ENCODE measurements around the gene PTX4. TPM values are rescaled to one million over a fixed set of nuclear protein-coding genes. Genes with fewer than 3 reads are reported as not detected.

Gene PTX4
- total and polyA plus RNA-seq, 2 donors from 2014 or later, result not detected

DNA sequence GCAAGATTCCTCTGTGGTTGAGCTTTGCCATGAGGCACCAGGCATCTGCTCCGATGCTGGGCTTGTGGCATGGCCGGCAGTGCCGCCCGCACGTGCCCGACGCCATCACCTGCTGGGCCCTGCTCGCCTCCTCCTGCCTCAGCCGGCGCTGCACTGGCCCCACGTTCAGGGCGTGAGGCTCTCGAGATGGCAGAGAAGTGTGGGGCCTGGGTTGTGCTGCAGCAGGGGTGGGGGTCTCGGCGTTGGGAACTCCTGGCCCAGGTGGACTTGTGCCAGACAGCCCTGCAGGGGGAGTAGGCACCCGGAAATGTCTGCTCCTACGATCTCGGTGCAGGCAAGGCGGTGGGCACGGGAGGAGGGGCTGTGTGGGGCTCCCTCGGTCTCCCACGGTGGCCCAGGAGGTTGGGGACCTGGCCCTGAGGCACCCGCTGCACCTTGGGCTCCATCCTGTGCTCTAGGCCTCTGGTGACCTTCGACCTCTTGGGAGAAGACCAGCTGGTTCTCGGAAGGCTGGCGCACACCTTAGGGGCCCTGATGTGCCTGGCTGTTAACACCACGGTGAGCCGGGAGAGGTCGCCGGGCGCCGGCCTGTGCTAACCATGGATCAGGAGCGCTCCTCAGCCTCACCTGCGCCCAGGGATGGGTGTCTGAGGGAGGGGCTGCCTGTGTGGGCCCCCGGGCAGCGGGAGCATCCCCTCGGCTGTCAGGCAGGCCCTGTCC lies 17.9 kb upstream of the PTX4 start:
- TF ChIP-seq, protein P1, sequence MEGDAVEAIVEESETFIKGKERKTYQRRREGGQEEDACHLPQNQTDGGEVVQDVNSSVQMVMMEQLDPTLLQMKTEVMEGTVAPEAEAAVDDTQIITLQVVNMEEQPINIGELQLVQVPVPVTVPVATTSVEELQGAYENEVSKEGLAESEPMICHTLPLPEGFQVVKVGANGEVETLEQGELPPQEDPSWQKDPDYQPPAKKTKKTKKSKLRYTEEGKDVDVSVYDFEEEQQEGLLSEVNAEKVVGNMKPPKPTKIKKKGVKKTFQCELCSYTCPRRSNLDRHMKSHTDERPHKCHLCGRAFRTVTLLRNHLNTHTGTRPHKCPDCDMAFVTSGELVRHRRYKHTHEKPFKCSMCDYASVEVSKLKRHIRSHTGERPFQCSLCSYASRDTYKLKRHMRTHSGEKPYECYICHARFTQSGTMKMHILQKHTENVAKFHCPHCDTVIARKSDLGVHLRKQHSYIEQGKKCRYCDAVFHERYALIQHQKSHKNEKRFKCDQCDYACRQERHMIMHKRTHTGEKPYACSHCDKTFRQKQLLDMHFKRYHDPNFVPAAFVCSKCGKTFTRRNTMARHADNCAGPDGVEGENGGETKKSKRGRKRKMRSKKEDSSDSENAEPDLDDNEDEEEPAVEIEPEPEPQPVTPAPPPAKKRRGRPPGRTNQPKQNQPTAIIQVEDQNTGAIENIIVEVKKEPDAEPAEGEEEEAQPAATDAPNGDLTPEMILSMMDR (IDR thresholded peaks at IDR 0.05; ENCODE audit: borderline replicate concordance, extremely low read depth, insufficient read depth), result no peak
- DNase-seq (no peak), FAIRE-seq (no peak)
- Histone ChIP-seq H3K36me3 (ENCODE audit: control insufficient read depth in 2 of 3, insufficient read depth in 3 of 3, low read length in 3 of 3) (peaks cover 0 to 3% (median 3%) of the 10 kb centered on the region in 3 donors), H3K9ac (ENCODE audit: low read length in 3 of 3) (no peak overlapping the region), H3K27me3 (ENCODE audit: control insufficient read depth, insufficient read depth, low read length) (no peaks in the 10 kb centered on the region), H3K4me3 (ENCODE audit: low read length in 3 of 3) (no peak overlapping the region), H3K9me3 (ENCODE audit: control insufficient read depth in 2 of 3, insufficient read depth in 1 of 3, low read length in 3 of 3) (no peaks in the 10 kb centered on the region), H3K4me1 (ENCODE audit: control insufficient read depth in 2 of 3, insufficient read depth in 2 of 3, low read depth in 1 of 3, low read length in 3 of 3) (peaks cover 0 to 5% (median 0%) of the 10 kb centered on the region in 3 donors), H3K27ac (ENCODE audit: low read depth in 2 of 2, low read length in 2 of 2) (no peak overlapping the region)
- intact Hi-C loops (cut with DNase I), result no loop called here

- no peak for DNase-seq
- intact Hi-C loops (cut with DNase I), result no loop called here
- Histone ChIP-seq H3K4me3 (ENCODE audit: low read length in 3 of 3) (no peak overlapping the region), H3K9me3 (ENCODE audit: control insufficient read depth in 2 of 3, insufficient read depth in 1 of 3, low read length in 3 of 3) (no peaks in the 10 kb centered on the region), H3K27ac (ENCODE audit: low read depth in 2 of 2, low read length in 2 of 2) (no peak overlapping the region), H3K9ac (ENCODE audit: low read length in 3 of 3) (no peak overlapping the region), H3K4me1 (ENCODE audit: control insufficient read depth in 2 of 3, insufficient read depth in 2 of 3, low read depth in 1 of 3, low read length in 3 of 3) (peaks cover 0 to 2% (median 0%) of the 10 kb centered on the region in 3 donors), H3K27me3 (ENCODE audit: control insufficient read depth, insufficient read depth, low read length) (no peaks in the 10 kb centered on the region), H3K36me3 (ENCODE audit: control insufficient read depth in 2 of 3, insufficient read depth in 3 of 3, low read length in 3 of 3) (peaks cover 0 to 3% (median 3%) of the 10 kb centered on the region in 3 donors)
- FAIRE-seq, result no peak
- TF ChIP-seq, protein P1 (IDR thresholded peaks at IDR 0.05; ENCODE audit: borderline replicate concordance, extremely low read depth, insufficient read depth), result no peak
Observed at GRCh38 chr16:1505912-1506311, 17.2 kb upstream of the PTX4 start.

DNA sequence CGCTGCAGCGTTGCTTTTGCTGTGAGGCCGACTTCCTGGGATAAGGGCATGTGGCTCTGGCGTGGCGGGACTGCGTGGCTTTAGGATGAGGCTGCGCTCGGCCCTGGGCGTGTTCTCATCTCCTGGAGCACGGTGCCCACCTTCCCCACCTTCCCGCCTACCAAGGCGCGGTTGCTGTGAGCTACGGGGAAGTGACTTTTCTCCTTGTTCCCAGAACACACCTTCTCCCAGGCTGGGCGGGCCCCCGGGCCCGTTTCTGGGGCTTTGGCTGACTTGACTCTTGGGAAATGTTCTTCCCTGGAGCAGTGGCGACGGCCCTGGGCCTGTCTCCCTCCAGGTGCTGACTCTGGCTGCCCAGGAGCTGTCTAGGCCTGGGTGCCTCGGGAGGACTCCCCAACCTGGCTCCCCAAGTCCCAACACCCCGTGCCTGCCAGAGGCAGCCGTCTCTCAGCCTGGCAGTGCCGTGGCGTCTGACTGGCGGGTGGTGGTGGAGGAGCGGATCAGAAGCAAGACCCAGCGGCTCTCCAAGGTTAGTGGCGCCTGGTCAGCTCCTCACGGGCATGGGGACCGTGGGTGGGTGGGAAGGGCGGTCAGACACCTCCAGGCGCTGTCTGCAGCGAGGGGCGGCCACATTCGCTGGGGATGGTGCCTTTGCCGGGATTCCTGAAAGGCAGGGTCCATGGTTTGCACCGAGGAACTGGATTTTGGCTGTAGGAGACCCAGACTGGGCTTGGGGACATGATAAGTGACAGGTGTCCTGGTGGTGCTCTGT lies 16.5 kb upstream of the PTX4 start:
- H3K9ac ChIP-seq (ENCODE audit: low read length in 3 of 3), result no peak overlapping the region
- no peak overlapping the region for H3K27ac ChIP-seq (ENCODE audit: low read depth in 2 of 2, low read length in 2 of 2)
- H3K27me3 ChIP-seq (ENCODE audit: control insufficient read depth, insufficient read depth, low read length), result no peaks in the 10 kb centered on the region
- TF ChIP-seq, protein P1 (IDR thresholded peaks at IDR 0.05; ENCODE audit: borderline replicate concordance, extremely low read depth, insufficient read depth), result no peak
- FAIRE-seq (no peak), DNase-seq (no peak)
- peaks cover 0 to 3% (median 3%) of the 10 kb centered on the region in 3 donors for H3K36me3 ChIP-seq (ENCODE audit: control insufficient read depth in 2 of 3, insufficient read depth in 3 of 3, low read length in 3 of 3)
- no peaks in the 10 kb centered on the region for H3K9me3 ChIP-seq (ENCODE audit: control insufficient read depth in 2 of 3, insufficient read depth in 1 of 3, low read length in 3 of 3)
- intact Hi-C loops (cut with DNase I), result no loop called here
- H3K4me3 ChIP-seq (ENCODE audit: low read length in 3 of 3), result no peak overlapping the region
- peaks cover 0 to 2% (median 0%) of the 10 kb centered on the region in 3 donors for H3K4me1 ChIP-seq (ENCODE audit: control insufficient read depth in 2 of 3, insufficient read depth in 2 of 3, low read depth in 1 of 3, low read length in 3 of 3)

All from kidney (tissue), 14 donors.